H54 (cell line): ENCODE data around the gene MYLK4.
A peak's percentile ranks its signal among the peaks of the same experiment; 100 is the strongest.

Experiments used
- DNase-seq: peaks from one replicate; pipeline ENCODE4 v3.0.0; 2011; ENCODE audit warnings: low spot score, mixed read lengths; ENCODE audit not compliant: insufficient read length
- FAIRE-seq: peaks from 3 replicates; lab custom pipeline; 2011; peaks lifted over from hg19 to GRCh38; lab: Jason Lieb, UNC
- POLR2A ChIP-seq: IDR thresholded peaks from 2 replicates; pipeline ENCODE4 v1.6.1; 2011; ENCODE audit warnings: low read depth, mild to moderate bottlenecking, low read length

The MYLK4 gene

GRCh38 chr6:2756687-2757224, 6.0 kb upstream of the MYLK4 start:
- DNase-seq = no peak
- FAIRE-seq = no peak
- no peak for TF ChIP-seq POLR2A

GRCh38 chr6:2756241-2756640, 5.5 kb upstream of the MYLK4 start:
- no peak for TF ChIP-seq POLR2A
- DNase-seq = no peak
- FAIRE-seq = no peak

- DNase-seq (no peak), FAIRE-seq (no peak)
- no peak for TF ChIP-seq POLR2A
These were observed 4.7 kb upstream of the MYLK4 start for GRCh38 chr6:2755456-2755855.

GRCh38 chr6:2754911-2755310, 4.2 kb upstream of the MYLK4 start:
- no peak for TF ChIP-seq POLR2A
- DNase-seq (no peak), FAIRE-seq (no peak)

- TF ChIP-seq POLR2A = no peak
- DNase-seq = no peak
- FAIRE-seq = no peak
These were observed 3.7 kb upstream of the MYLK4 start for GRCh38 chr6:2754393-2754792.

- TF ChIP-seq POLR2A = no peak
- FAIRE-seq = no peak
These were observed 3.0 kb upstream of the MYLK4 start for GRCh38 chr6:2753743-2754142.

GRCh38 chr6:2753110-2753489, 2.4 kb upstream of the MYLK4 start:
- FAIRE-seq = no peak
- no peak for DNase-seq
- TF ChIP-seq POLR2A = no peak

More at GRCh38 chr6:2753743-2754142, 3.0 kb upstream of the MYLK4 start:
- DNase-seq = no peak

GRCh38 chr6:2752477-2753109, 1.9 kb upstream of the MYLK4 start:
- no peak for TF ChIP-seq POLR2A
- no peak for FAIRE-seq

GRCh38 chr6:2751871-2752270, 1.1 kb upstream of the MYLK4 start:
- FAIRE-seq = no peak
- TF ChIP-seq POLR2A = no peak
- no peak for DNase-seq

More at GRCh38 chr6:2752477-2753109, 1.9 kb upstream of the MYLK4 start:
- DNase-seq = no peak

GRCh38 chr6:2749969-2750600, 637 bp downstream of the MYLK4 start:
- peak; percentile 97 for FAIRE-seq
- no peak for TF ChIP-seq POLR2A
- peak; percentile 41 for DNase-seq

GRCh38 chr6:2748183-2748582, 2.5 kb downstream of the MYLK4 start:
- no peak for TF ChIP-seq POLR2A
- FAIRE-seq = no peak
- no peak for DNase-seq

- DNase-seq (no peak), FAIRE-seq (no peak)
- no peak for TF ChIP-seq POLR2A
These were observed 4.1 kb downstream of the MYLK4 start for GRCh38 chr6:2746557-2747061.

GRCh38 chr6:2745246-2745645, 5.5 kb downstream of the MYLK4 start:
- DNase-seq (no peak), FAIRE-seq (no peak)
- no peak for TF ChIP-seq POLR2A

GRCh38 chr6:2744778-2745177, 5.9 kb downstream of the MYLK4 start:
- FAIRE-seq (no peak), DNase-seq (no peak)
- TF ChIP-seq POLR2A = no peak
